ENCODE data around the gene ACVR1B. TPM values are rescaled to one million over a fixed set of nuclear protein-coding genes. Genes with fewer than 3 reads are reported as not detected.

The ACVR1B gene
- total RNA-seq, 1 donor from 2014 or later: 12.1 TPM

GRCh38 chr12:52003016-52003550 is 51.6 kb downstream of the ACVR1B start:
- no peaks in the 10 kb centered on the region for H3K36me3 ChIP-seq (ENCODE audit: control insufficient read depth, insufficient read depth, low read length)

GRCh38 chr12:52003591-52003990 is 52.1 kb downstream of the ACVR1B start:
- Histone ChIP-seq H3K27me3 (ENCODE audit: control insufficient read depth, insufficient read depth, low read length) (peaks cover 25% of the 10 kb centered on the region), H3K4me3 (ENCODE audit: low read depth, low read length) (no peak overlapping the region), H3K36me3 (ENCODE audit: control insufficient read depth, insufficient read depth, low read length) (no peaks in the 10 kb centered on the region)
- DNase-seq (ENCODE audit: low read depth): no peak
- TF ChIP-seq CTCF (IDR thresholded peaks at IDR 0.05; ENCODE audit: insufficient read depth, low read length, severe bottlenecking): no peak
- FAIRE-seq: no peak

More at GRCh38 chr12:52003016-52003550, 51.6 kb downstream of the ACVR1B start:
- peaks cover 25% of the 10 kb centered on the region for H3K27me3 ChIP-seq (ENCODE audit: control insufficient read depth, insufficient read depth, low read length)
- no peak overlapping the region for H3K4me3 ChIP-seq (ENCODE audit: low read depth, low read length)
- TF ChIP-seq CTCF (IDR thresholded peaks at IDR 0.05; ENCODE audit: insufficient read depth, low read length, severe bottlenecking): no peak
- DNase-seq (ENCODE audit: low read depth) (no peak), FAIRE-seq (no peak)

- FAIRE-seq: no peak
- TF ChIP-seq CTCF (IDR thresholded peaks at IDR 0.05; ENCODE audit: insufficient read depth, low read length, severe bottlenecking): peak; percentile 72
- Histone ChIP-seq H3K36me3 (ENCODE audit: control insufficient read depth, insufficient read depth, low read length) (no peaks in the 10 kb centered on the region), H3K4me3 (ENCODE audit: low read depth, low read length) (no peak overlapping the region), H3K27me3 (ENCODE audit: control insufficient read depth, insufficient read depth, low read length) (peaks cover 25% of the 10 kb centered on the region)
- peak; percentile 44 for DNase-seq (ENCODE audit: low read depth)
Measured at GRCh38 chr12:52004042-52004648, 52.6 kb downstream of the ACVR1B start.

- DNase-seq (ENCODE audit: low read depth) (no peak), FAIRE-seq (no peak)
- no peak for TF ChIP-seq CTCF (IDR thresholded peaks at IDR 0.05; ENCODE audit: insufficient read depth, low read length, severe bottlenecking)
- Histone ChIP-seq H3K36me3 (ENCODE audit: control insufficient read depth, insufficient read depth, low read length) (no peaks in the 10 kb centered on the region), H3K4me3 (ENCODE audit: low read depth, low read length) (no peak overlapping the region), H3K27me3 (ENCODE audit: control insufficient read depth, insufficient read depth, low read length) (peaks cover 25% of the 10 kb centered on the region)
Measured at GRCh38 chr12:52005218-52005902, 53.9 kb downstream of the ACVR1B start.

- TF ChIP-seq CTCF (IDR thresholded peaks at IDR 0.05; ENCODE audit: insufficient read depth, low read length, severe bottlenecking): no peak
- no peak for DNase-seq (ENCODE audit: low read depth)
- H3K4me3 ChIP-seq (ENCODE audit: low read depth, low read length): no peak overlapping the region
- no peaks in the 10 kb centered on the region for H3K36me3 ChIP-seq (ENCODE audit: control insufficient read depth, insufficient read depth, low read length)
- FAIRE-seq: no peak
- H3K27me3 ChIP-seq (ENCODE audit: control insufficient read depth, insufficient read depth, low read length): peaks cover 25% of the 10 kb centered on the region
Measured at GRCh38 chr12:52005903-52006703, 54.6 kb downstream of the ACVR1B start.
